Measurements from ENCODE around the gene ADGRF4.
"Not testable (repeated sequence)": the region's sequence is repeated elsewhere in the genome, so short reads cannot be mapped to it uniquely, and the experiment has no call there.

ADGRF4 gene

DNA sequence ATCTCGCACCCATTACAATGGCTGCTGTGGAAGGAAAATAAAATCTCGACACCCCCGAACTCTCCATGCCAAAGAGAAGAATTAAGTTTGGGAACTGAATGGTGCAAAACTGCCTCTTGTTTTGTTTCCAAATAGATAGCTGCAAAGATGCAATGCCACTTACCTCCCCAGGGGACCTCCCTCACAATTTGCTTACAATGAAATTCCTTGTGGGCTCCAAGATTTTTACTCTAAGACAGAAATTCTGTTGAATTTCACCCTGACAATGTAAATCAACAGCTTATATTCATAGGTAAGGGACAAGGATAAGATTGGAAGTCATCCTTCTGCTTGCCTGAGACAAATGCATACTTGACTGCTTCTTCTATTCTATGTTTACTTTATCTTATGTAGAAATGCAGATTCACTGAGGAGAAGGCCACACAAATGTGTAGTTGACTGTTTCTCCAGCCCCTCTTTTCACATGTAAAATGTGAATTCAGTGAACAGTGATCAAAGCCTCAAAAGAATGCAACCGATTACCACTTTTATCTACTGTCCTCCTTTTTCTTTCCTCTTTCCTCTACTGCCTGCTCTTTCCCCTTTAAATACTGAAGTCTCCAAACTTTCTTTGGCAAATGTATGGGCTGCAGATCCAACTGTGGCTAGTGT lies 36.6 kb downstream of the ADGRF4 start:
- DNase-seq (ENCODE audit: low read depth): no peak

DNA sequence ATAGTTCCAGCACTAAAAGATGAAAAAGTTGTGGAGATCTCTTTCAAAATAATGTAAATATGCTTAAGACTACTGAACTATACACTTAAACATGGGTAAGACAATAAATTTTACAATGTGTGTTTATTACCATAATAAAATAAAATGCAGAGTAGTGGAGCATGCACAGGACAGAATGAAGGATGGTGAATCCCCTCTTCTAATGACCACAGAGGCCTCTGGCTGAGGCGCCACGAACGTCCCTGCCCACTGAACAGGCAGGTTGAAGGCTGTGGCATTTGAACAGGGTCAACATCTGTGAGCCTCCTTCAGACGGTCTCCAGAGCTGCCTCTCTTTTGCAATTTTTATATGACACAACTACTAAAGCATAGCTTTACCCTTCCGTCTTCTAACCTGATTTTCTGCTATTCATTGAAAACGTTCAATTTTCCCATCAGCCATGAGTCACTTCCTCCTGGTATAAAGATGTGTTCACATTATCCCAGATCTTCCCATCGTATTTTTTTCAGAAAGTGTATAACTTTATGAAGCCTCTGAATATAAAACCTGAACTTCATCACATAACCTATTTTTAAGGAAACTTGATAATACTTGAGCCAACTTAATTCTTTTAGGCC lies 37.8 kb downstream of the ADGRF4 start:
- no peak for DNase-seq (ENCODE audit: low read depth)

DNA sequence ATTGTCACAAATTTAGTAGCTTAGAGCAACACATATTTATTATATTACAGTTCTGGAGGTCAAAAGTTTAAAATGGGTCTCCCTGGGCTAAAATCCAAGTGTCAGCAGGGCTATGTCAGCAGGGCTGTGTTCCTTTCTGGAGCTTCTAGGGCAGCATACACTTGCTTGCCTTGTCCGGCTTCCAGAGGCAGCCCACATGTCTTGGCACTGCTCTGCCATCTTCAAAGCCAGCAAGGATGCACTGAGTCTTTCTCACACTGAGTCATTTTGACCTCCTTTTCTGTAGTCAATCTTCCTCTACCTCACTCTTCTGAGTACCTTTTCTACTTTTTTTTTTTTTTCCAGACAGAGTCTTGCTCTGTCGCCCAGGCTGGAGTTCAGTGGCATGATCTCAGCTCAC lies 39.0 kb downstream of the ADGRF4 start:
- no peak for DNase-seq (ENCODE audit: low read depth)

DNA sequence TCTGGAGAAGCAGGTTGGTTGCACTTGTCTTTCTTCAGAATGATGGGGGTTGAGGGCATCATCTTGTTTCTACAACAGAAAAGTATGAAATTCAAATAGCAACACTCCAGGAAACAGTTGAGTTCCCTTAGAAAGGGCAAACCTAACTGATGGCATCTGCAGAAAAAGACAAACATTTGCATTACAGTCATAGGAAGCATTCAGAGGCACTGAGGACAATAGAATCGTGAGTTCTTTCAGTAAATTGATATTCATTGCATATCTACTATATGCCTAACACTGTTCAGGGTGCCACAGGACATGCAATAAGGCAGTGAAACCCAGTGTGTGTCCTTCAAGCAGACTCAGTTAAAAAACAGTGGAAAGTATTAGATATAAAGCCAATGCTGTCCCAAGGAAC lies 42.3 kb downstream of the ADGRF4 start:
- DNase-seq (ENCODE audit: low read depth): no peak

DNA sequence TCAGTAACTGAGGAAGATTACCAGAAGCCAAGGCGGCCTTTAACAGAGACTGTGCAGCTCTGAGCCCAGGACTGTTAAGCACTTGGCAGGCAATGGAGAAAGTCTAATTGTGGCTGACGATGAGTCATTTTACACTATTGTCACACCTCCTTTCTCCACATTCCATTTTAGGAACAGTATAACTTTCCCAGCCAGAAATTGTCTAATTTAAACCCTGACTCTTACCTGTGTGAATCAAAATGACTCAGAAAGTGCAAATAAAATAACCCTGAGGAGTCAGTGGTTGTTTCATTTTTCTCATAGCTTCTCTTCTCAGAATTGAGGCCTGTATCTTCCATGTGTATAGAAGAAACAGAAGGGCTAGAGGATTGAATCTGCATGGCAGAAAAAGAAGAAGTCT lies 43.4 kb downstream of the ADGRF4 start:
- DNase-seq (ENCODE audit: low read depth): no peak

DNA sequence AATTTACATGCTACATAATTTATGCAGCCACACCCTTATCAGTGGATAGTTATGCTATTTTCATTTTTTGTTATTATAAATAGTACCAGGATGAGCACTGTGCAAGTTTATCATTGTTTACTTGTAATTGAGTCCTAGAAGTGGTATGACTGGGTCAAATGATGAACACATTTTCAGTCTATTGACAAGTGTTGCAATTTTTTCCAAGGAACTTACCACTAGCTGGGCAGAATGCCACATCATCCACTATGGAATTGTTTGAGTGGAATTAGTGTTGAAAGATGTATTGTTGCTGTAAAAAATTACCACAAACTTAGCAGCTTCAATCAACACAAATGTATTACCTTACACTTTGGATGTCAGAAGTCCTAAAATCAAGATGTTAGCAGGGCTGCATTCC lies 45.4 kb downstream of the ADGRF4 start:
- peak; percentile 13 for DNase-seq (ENCODE audit: low read depth)

DNA sequence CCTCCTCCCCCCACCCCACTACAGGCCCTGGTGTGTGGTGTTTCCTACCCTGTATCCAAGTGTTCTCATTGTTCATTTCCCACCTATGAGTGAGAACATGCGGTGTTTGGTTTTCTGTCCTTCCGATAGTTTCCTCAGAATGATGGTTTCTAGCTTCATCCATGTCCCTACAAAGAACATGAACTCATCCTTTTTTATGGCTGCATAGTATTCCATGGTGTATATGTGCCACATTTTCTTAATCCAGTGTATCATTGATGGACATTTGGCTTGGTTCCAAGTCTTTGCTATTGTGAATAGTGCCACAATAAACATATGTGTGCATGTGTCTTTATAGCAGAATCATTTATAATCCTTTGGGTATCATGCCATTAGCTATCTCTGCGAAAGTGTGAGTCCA lies 46.9 kb downstream of the ADGRF4 start:
- DNase-seq (ENCODE audit: low read depth): not testable (repeated sequence)

DNA sequence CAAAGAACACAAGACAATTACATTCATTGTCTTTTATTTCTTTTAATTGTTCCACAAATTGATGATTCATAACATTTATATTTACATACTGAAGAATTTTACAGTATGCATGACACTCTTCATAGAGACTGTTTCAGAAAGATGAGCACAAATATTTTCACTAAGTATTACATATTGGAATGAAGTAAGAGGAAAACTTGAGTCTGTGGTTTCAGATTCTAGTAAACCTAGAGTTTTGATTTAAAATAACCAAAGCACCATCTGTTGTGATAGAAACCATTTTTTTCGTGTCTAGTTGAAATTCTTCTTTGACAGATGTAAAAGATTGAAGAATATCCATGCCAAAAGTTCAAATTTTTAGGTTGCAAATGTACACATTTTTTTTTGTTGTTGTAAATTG lies 51.4 kb downstream of the ADGRF4 start:
- DNase-seq (ENCODE audit: low read depth): no peak

DNA sequence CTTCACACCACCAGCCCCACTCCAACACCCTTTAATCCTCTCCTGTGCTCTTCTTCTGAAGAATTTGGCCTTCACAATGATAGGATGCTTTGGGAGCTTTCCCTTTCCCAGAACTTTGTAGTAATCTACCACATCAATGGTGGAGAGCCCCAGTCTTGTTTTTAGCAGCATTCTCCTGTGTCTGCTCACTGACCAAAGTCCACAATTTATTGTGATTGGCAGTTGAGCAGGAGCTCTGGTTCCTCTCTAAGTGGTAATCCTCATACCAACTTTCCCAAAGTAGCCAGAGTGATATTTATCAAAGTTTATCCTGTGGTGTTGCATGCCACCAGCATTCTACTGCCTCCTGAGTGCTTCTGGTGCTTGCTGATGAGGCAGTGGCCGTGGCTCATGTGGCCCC lies 54.4 kb downstream of the ADGRF4 start:
- no peak for DNase-seq (ENCODE audit: low read depth)

DNA sequence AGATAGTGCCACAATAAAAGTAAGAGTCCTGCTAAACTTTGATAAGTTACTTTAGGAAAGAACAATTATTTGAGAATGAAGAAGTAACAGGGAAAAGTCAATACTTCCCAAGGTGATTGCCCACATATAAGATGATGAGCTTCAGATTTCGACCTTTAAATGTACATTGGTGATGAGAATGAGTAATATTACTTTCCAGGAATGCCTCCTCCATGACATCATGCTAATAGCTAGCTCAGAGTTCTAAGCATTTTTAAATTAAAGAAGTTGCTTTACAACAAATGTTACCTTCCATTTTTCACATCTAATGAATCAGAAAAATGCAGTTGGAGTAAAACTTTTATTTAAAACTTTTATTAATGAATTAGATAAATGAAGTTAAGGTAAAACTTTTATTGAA lies 61.0 kb downstream of the ADGRF4 start:
- peak; percentile 4 for DNase-seq (ENCODE audit: low read depth)

DNA sequence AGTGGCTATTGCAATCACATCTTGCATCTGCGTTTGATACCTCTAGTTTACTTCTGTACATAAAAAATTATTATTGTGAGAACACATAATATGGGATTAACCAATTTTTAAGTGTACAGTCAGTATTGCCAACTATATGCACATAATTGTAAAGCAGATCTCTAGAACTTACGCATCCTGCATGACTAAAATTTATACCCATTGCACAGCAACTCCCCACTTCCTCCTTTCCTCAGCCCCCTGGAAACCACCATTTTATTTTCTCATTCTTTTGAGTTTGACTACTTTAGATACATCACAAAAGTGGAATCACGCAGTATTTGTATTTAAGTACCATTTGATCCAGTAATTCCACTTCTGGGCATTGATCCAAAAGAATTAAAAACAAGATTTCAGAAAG lies 64.1 kb downstream of the ADGRF4 start:
- DNase-seq (ENCODE audit: low read depth): no peak

DNA sequence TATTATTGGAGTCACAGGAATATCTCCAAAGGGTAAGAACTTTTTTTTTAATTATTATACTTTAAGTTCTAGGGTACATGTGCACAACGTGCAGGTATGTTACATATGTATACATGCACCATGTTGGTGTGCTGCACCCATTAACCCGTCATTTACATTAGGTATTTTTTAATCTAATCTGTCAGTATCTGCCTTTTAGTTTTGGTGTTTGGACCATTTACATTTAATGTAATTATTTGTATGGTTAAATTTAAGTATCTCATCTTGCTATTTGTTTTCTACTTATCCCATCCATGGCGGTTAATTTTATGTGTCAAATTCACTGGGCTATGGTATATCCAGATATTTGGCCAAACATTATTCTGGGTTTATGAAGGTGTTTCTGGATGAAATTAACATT lies 68.1 kb downstream of the ADGRF4 start:
- DNase-seq (ENCODE audit: low read depth): no peak

DNA sequence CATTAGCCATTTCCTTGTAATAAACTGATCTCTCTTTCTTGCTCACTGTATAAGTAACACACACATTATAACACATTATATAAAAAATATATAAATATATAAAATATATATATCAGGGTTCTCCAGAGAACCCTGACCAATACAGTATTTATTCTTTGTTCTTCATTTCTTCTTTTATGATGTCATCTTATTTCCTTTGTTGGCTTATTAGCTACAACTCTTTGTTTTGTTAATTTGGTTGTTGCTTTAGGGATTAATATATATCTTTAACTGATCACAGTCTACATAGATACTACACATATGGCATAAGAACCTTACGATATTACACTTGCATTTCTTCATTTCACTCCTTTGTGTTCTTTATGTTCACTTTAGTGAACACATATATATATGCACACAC lies 68.7 kb downstream of the ADGRF4 start:
- DNase-seq (ENCODE audit: low read depth): no peak

DNA sequence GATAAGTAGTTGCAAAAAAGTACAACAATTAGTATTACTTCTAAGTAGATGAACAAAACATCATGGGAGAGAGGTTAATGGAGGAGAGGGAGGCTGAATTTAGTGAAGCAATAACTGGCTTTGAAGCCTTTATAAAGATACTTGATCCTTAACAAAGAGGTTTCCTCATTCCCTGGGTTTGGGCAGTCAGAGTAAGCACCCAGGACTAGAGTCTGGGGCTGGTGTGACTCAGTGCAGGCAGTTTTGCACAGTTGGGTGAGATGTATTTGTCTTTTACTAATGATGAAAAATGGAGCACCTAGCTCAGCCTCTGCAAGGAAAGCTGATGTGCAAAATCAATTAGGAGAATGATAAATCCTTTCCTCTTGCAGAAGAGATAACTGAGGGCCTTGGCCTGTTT lies 71.6 kb downstream of the ADGRF4 start:
- no peak for DNase-seq (ENCODE audit: low read depth)

Data from iris pigment epithelial cell (primary cell).